DOHH2 (cell line): Measurements from ENCODE around the gene GPRC5A.

ENCODE experiments used
- H3F3A ChIP-seq: fragments of 200-600 bp; sonication (generic), shearing (Covaris generic); 2 replicates; pipeline ENCODE4 v1.6.0; 2016; ENCODE audit warnings: antibody characterized with exemption, mild to moderate bottlenecking; ENCODE audit not compliant: control insufficient read depth, insufficient read depth
- H3K27ac ChIP-seq: fragments of 200-600 bp; sonication (generic); 2 replicates; pipeline ENCODE4 v1.5.1; 2014; ENCODE audit warnings: low read depth, mild to moderate bottlenecking, low read length, moderate library complexity
- H3K27me3 ChIP-seq: fragments of 200-600 bp; sonication (generic); 2 replicates; pipeline ENCODE4 v1.6.1; 2014; ENCODE audit warnings: mild to moderate bottlenecking, low read length, mixed read lengths; ENCODE audit not compliant: control insufficient read depth
- H3K36me3 ChIP-seq: fragments of 200-600 bp; sonication (generic); 2 replicates; pipeline ENCODE4 v1.6.1; 2014; ENCODE audit warnings: mild to moderate bottlenecking, low read length, moderate library complexity, mixed read lengths; ENCODE audit not compliant: control insufficient read depth
- H3K4me1 ChIP-seq: fragments of 200-600 bp; sonication (generic); 2 replicates; pipeline ENCODE4 v1.6.1; 2014; ENCODE audit warnings: mild to moderate bottlenecking, low read length, mixed read lengths; ENCODE audit not compliant: control insufficient read depth
- H3K4me2 ChIP-seq: fragments of 200-600 bp; sonication (generic); 2 replicates; pipeline ENCODE4 v1.6.0; 2014; ENCODE audit warnings: mild to moderate bottlenecking, low read length, moderate library complexity
- H3K4me3 ChIP-seq: fragments of 200-600 bp; sonication (generic); 2 replicates; pipeline ENCODE4 v1.5.1; 2014; ENCODE audit warnings: mild to moderate bottlenecking, low read length, mixed read lengths
- H3K79me2 ChIP-seq: fragments of 200-600 bp; sonication (generic); 2 replicates; pipeline ENCODE4 v1.6.1; 2014; ENCODE audit warnings: mild to moderate bottlenecking, low read length, mixed read lengths; ENCODE audit not compliant: control insufficient read depth
- H3K9me2 ChIP-seq: fragments of 200-600 bp; sonication (generic); replicated peaks from 2 replicates; pipeline ENCODE4 v1.6.1; 2014; ENCODE audit warnings: mild to moderate bottlenecking, low read length, mixed read lengths; ENCODE audit not compliant: control insufficient read depth
- H3K9me3 ChIP-seq: fragments of 200-600 bp; sonication (generic); 2 replicates; pipeline ENCODE4 v1.6.1; 2014; ENCODE audit warnings: antibody characterized with exemption, low read length, mixed read lengths; ENCODE audit not compliant: control insufficient read depth, insufficient read depth
- H4K20me1 ChIP-seq: fragments of 200-600 bp; sonication (generic); 2 replicates; pipeline ENCODE4 v1.6.0; 2014; ENCODE audit warnings: low read depth, mild to moderate bottlenecking, antibody characterized with exemption, low read length, moderate library complexity; ENCODE audit not compliant: control insufficient read depth, insufficient read depth
- EZH2phosphoT487 ChIP-seq: fragments of 200-600 bp; sonication (generic); IDR thresholded peaks from 2 replicates; pipeline ENCODE4 v1.6.1; 2017; ENCODE audit warnings: borderline replicate concordance, mild to moderate bottlenecking, antibody characterized with exemption, low read length, moderate library complexity, mixed read lengths
- TF ChIP-seq, protein P1 (sequence below): fragments of 200-600 bp; sonication (generic); IDR thresholded peaks from one replicate; pipeline ENCODE4 v1.5.1; 2014; ENCODE audit warnings: antibody characterized with exemption, mild to moderate bottlenecking, low read depth, low read length; ENCODE audit not compliant: poor library complexity, severe bottlenecking

The GPRC5A gene

DNA sequence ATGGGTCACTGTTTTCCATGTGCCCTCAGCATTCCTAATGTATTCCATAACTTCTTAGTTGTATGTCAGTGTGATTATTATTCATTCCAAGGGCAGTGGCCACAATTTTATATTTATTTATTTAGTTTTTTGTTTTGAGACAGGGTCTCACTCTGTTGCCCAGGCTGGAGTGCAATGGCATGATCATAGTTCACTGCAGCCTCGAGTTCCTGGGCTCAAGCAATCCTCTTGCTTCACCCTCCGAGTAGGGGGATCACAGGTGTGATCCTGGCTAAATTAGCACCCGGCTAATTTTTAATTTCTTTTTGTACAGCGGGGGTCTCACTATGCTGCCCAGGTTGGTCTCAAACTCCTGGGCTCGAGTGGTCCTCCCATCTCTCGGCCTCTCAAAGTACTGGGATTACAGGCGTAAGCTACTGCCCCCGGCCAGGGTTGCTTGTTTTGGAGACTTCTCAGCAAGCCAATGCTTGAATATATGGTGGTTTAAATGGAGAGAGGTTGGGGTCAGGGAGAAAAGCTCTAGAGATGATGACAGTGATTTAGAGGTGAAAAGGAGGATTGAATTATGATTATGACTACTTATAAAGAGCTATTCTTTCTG, 7.6 kb downstream of the GPRC5A start:
- no peaks in the 10 kb centered on the region for H3K79me2 ChIP-seq
- no peak overlapping the region for H3K27ac ChIP-seq
- H3K36me3 ChIP-seq, result no peaks in the 10 kb centered on the region
- H3K4me3 ChIP-seq, result no peak overlapping the region
- H3F3A ChIP-seq, result no peaks in the 10 kb centered on the region
- H3K9me3 ChIP-seq, result no peaks in the 10 kb centered on the region
- H3K4me1 ChIP-seq, result no peaks in the 10 kb centered on the region
- peaks cover 19% of the 10 kb centered on the region for H3K27me3 ChIP-seq
- TF ChIP-seq, protein P1, sequence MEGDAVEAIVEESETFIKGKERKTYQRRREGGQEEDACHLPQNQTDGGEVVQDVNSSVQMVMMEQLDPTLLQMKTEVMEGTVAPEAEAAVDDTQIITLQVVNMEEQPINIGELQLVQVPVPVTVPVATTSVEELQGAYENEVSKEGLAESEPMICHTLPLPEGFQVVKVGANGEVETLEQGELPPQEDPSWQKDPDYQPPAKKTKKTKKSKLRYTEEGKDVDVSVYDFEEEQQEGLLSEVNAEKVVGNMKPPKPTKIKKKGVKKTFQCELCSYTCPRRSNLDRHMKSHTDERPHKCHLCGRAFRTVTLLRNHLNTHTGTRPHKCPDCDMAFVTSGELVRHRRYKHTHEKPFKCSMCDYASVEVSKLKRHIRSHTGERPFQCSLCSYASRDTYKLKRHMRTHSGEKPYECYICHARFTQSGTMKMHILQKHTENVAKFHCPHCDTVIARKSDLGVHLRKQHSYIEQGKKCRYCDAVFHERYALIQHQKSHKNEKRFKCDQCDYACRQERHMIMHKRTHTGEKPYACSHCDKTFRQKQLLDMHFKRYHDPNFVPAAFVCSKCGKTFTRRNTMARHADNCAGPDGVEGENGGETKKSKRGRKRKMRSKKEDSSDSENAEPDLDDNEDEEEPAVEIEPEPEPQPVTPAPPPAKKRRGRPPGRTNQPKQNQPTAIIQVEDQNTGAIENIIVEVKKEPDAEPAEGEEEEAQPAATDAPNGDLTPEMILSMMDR, result no peak
- no peak for TF ChIP-seq EZH2phosphoT487
- H4K20me1 ChIP-seq, result no peaks in the 10 kb centered on the region
- H3K9me2 ChIP-seq, result no peaks in the 10 kb centered on the region
- H3K4me2 ChIP-seq, result no peak overlapping the region

DNA sequence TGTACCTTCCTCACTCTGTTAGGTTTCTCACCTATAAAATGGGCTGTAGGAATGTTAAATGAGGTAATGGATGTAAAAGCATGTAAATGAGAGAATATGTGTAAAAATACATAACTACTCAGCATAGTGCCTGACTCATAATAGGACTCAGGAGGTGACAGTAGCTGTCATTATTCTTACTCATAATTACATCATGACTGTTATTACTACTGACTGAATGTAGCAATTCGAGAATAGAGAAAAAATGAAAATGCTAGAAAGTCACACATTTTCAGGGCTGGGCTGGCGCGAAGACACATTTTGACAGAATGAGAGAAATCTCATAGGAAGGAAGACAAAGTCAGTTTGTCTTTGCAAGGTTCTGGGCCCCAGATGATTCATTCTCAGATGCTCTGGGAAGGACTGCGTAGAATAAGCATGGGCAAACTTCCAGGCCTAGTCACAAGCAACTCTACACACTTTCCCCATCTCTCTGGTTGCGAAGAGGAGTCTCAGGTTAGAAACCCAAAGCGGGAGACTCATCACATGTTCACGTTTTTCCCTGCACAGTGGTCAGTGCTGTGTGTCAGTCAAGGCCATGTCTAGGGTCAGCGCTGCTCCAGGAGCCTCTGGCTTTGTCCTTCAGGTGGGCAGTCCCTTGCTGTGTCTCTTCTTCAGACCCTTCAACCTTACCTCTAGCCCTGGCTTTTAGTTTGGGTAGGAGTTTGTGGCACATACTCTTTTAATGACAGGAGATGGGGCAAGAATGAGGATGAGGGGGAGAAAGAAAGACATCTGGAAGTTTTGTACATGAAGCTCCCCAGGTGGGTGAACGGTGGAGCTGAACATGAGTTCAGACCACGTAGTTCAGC, 8.4 kb downstream of the GPRC5A start:
- Histone ChIP-seq H3K4me2 (no peak overlapping the region), H3K9me2 (no peaks in the 10 kb centered on the region), H3K4me1 (no peaks in the 10 kb centered on the region), H3K36me3 (no peaks in the 10 kb centered on the region), H3K27ac (no peak overlapping the region), H3K27me3 (peaks cover 19% of the 10 kb centered on the region), H4K20me1 (no peaks in the 10 kb centered on the region), H3F3A (no peaks in the 10 kb centered on the region), H3K79me2 (no peaks in the 10 kb centered on the region), H3K4me3 (no peak overlapping the region), H3K9me3 (no peaks in the 10 kb centered on the region)
- TF ChIP-seq, protein P1, result no peak
- TF ChIP-seq EZH2phosphoT487, result no peak

DNA sequence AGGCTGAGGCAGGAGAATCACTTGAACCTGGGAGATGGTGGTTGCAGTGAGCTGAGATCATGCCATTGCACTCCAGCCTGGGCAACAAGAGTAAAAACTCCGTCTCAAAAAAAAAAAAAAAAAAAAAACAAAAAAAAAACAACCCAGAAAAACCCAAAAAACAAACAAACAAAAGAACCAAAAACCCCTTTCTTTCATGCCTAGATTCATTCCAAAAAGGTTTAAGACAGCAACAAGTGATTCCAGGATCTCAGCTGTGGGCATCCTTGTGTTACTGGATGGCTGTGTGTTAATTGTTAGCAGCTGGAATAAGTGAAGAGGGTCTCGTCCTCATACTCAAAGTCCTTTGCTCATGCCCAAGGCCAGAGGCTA, 9.4 kb downstream of the GPRC5A start:
- TF ChIP-seq, protein P1, result no peak
- TF ChIP-seq EZH2phosphoT487, result no peak
- Histone ChIP-seq H3K4me1 (no peaks in the 10 kb centered on the region), H3K36me3 (no peaks in the 10 kb centered on the region), H3K4me2 (no peak overlapping the region), H3K9me3 (no peaks in the 10 kb centered on the region), H3K27ac (no peak overlapping the region), H3F3A (no peaks in the 10 kb centered on the region), H3K79me2 (no peaks in the 10 kb centered on the region), H4K20me1 (no peaks in the 10 kb centered on the region), H3K4me3 (no peak overlapping the region), H3K9me2 (no peaks in the 10 kb centered on the region), H3K27me3 (peaks cover 19% of the 10 kb centered on the region)
